Body of pancreas (tissue), 4 donors: ENCODE data around the gene ARHGDIA. TPM values are rescaled to one million over a fixed set of nuclear protein-coding genes. Genes with fewer than 3 reads are reported as not detected.

Experiments used
- ATAC-seq: fragments of 150-250 bp; one replicate; pipeline ENCODE4 v1.9.1; 2016
- DNase-seq, 4 donors: peaks; one replicate each; pipeline ENCODE4 v3.0.0-alpha.2; 2019
- H3K27ac ChIP-seq, 4 donors: fragments of 200-600 bp; sonication (generic); 1 replicate in 3 of 4; 2 replicates in 1 of 4; pipeline versions ENCODE4 v1.5.1 to v1.6.1; 2016 to 2019; ENCODE audit warnings: mild to moderate bottlenecking in 1 of 4, mixed read lengths in 1 of 4, moderate library complexity in 1 of 4
- H3K27me3 ChIP-seq, 2 donors: fragments of 200-600 bp; sonication (generic); one replicate each; pipeline ENCODE4 v1.6.0; 2016; ENCODE audit warnings: mild to moderate bottlenecking in 1 of 2
- H3K36me3 ChIP-seq, 2 donors: fragments of 200-600 bp; sonication (generic); replicated peaks in 1 of 2; 2 replicates each; pipeline ENCODE4 v1.5.1; 2016; ENCODE audit warnings: low read depth in 2 of 2; ENCODE audit not compliant: insufficient read depth in 1 of 2
- H3K4me1 ChIP-seq: fragments of 200-600 bp; sonication (generic); one replicate; pipeline ENCODE4 v1.6.0; 2016
- H3K4me3 ChIP-seq, 2 donors: fragments of 200-600 bp; sonication (generic); 1 replicate in 1 of 2; 2 replicates in 1 of 2; pipeline ENCODE4 v1.5.1; 2016 to 2019
- H3K9me3 ChIP-seq, 3 donors: fragments of 200-600 bp; sonication (generic); 1 replicate in 2 of 3; 2 replicates in 1 of 3; pipeline ENCODE4 v1.5.1; 2016
- CTCF ChIP-seq, 7 experiments: fragments of 450-650 bp in 4 of 7; fragments of 200-600 bp in 3 of 7; sonication (generic) in 3 of 7; IDR thresholded peaks; one replicate each; pipeline ENCODE4 v1.5.1; 2016 to 2019; ENCODE audit warnings: antibody characterized with exemption in 7 of 7
- POLR2A ChIP-seq, 3 donors: fragments of 450-650 bp; IDR thresholded peaks; one replicate each; pipeline ENCODE4 v1.6.1; 2016; ENCODE audit warnings: antibody characterized with exemption in 3 of 3, mild to moderate bottlenecking in 2 of 3
- WGBS, 2 donors: methylation state at CpG; one replicate each; pipeline ENCODE4 v1.1.5; 2017; 5-methylcytosine and 5-hydroxymethylcytosine counted together
- intact Hi-C: fragments of 100-400 bp; cut with DNase I; formaldehyde crosslinking; loops from one replicate; pipeline ENCODE4 v1.15.1; 2023
- total RNA-seq, 2 donors: library from RNA; depleted of rRNA; stranded (reverse); fragments of >200 nt; gene quantifications; one replicate each; pipeline ENCODE4 v1.1.0, GENCODE V29; 2016

ARHGDIA gene
- total RNA-seq, 2 donors from 2014 or later = 109 to 141 TPM

GRCh38 chr17:81868674-81869220 is 2.4 kb downstream of the ARHGDIA start:
- Histone ChIP-seq H3K27me3 (no peaks in the 10 kb centered on the region), H3K36me3 (no peaks in the 10 kb centered on the region), H3K4me3 (no peak overlapping the region), H3K9me3 (no peaks in the 10 kb centered on the region), H3K4me1 (peaks cover 77% of the 10 kb centered on the region), H3K27ac (peak overlapping the region; percentile 95 to 99 (median 98))
- DNase-seq (peak; percentile 51 to 69 (median 61)), ATAC-seq (no peak)
- WGBS, 2 donors = 68 to 89% methylated on average over 14 to 30 of the region's 30 CpGs
- TF ChIP-seq CTCF (IDR thresholded peaks at IDR 0.05) = no peak
- TF ChIP-seq POLR2A (IDR thresholded peaks at IDR 0.05) = no peak
- intact Hi-C loops = no loop called here

DNA sequence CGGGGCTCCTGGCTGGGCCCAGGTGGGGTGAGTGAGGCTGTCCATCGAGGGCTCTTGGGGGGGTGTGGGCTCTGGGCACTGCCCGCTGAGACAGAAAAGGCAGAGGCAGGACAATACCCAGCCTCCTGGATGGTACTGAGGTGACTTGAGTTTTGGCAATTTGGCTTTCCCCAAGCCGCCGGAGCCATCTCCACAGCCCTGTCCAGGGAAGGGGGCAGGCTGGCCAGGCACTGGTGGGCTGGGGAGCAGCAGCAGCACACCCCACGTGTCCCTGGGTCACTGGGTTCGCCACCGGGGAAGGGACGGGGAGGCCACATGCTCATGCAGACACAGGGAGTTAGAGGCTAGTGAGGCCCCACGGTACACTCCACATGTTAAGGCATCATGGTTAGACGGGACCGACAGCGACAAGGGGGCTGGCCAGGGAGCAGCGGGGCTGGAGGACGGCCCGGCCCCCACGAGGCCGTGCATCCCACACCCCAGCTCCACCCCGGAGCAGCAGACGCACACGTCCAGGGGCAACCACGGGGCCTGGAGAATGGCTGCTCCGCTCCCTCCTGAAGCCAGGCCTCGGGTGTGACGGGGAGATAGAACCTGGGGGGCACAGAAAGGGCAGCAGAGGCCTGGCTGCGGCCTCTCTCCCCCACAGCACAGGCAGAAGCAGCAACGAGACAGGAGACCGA is 3.0 kb downstream of the ARHGDIA start:
- Histone ChIP-seq H3K27ac (peak overlapping the region; percentile 95 to 99 (median 98)), H3K4me1 (peaks cover 83% of the 10 kb centered on the region), H3K27me3 (no peaks in the 10 kb centered on the region), H3K4me3 (no peak overlapping the region), H3K9me3 (no peaks in the 10 kb centered on the region), H3K36me3 (no peaks in the 10 kb centered on the region)
- peak in 1 of 3 donors; percentile 44 for TF ChIP-seq POLR2A (IDR thresholded peaks at IDR 0.05)
- TF ChIP-seq CTCF (IDR thresholded peaks at IDR 0.05) = no peak
- ATAC-seq (no peak), DNase-seq (peak in 1 of 4 donors; percentile 41)
- WGBS, 2 donors = 55 to 70% methylated on average over 6 to 28 of the region's 28 CpGs
- intact Hi-C loops = no loop called here

DNA sequence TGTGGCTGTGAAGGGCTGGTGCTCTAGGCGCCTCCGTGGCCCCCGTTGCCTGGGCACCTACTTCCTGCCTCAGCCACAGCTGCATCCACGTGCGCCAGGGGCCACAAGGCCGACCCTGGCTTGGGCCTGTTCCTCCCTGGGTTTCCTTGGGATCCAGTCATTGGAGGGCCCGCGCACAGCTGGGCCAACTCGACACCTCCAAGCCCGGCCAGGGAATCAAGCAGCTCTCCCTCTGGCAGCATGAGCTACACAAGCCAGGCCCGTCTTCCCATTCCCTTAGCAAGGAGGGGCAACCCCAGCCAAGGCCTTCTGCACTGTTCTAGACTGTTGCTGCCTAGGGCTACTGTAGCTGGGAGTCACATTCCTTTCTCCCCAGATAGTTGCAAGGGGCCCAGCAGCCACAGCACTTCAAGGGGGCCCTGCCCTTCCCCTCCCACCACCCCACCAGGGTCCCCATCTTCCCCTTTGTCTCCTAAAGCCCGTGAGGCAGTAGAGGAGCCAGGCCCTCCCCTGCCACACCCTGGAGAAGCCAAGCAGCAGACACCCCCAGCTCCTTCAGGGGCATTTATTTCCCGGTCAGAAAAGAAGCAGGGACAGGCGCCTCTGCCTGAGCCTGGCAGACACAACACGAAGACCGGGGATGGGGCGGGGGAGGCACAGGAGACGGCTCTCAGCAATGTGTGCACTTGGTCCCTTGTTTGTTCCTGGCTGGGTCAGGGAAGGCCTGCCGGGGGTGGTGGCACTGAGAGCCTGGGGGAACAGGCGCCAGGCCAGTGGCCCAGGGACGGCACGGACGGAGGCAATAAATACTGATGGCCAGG is 3.8 kb downstream of the ARHGDIA start:
- no peak overlapping the region for H3K4me3 ChIP-seq
- H3K27me3 ChIP-seq = no peaks in the 10 kb centered on the region
- no peaks in the 10 kb centered on the region for H3K9me3 ChIP-seq
- ATAC-seq (no peak), DNase-seq (peak; percentile 57 to 76 (median 65))
- H3K4me1 ChIP-seq = peaks cover 79% of the 10 kb centered on the region
- TF ChIP-seq CTCF (IDR thresholded peaks at IDR 0.05) (no peak), POLR2A (IDR thresholded peaks at IDR 0.05) (peak in 1 of 3 donors; percentile 46)
- intact Hi-C loops = no loop called here
- no peaks in the 10 kb centered on the region for H3K36me3 ChIP-seq
- 32 to 33% methylated on average over 20 to 22 of the region's 23 CpGs for WGBS, 2 donors
- H3K27ac ChIP-seq = peak overlapping the region; percentile 95 to 99 (median 98)

DNA sequence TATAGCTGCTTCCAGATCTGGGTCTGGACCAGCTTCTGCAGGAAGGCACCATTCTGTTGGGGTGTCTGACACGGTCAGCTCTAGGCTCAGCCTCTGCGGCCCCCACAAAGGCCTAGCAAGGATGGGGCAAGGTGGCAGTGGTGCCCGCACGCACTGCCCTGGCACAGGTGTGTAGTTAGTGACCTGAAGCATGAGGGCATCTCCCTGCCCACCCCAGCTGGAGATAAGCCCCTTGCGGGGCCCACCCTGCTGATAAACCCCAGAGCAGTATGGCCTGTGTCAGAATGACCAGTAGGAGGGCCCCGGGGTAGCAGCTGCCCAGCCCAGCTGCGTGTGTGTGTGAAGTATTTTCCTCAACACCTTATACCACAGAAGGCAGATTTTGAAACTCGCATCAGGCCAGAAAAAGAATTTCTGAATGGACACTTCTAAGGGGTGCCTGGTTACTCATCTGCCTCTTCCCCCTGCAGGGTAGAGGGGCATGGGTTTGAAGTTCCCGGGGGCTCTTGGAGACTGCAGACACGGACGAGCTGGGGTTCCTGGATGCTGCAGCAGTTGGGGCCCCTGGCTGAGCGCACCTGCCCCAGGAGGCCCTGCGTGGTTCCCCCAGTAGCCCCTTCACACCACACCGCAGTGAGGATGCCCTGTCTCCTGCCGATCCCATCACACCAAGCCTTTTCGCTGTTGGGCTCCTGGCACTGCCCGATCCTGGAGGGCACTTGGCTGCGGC is 4.5 kb downstream of the ARHGDIA start:
- Histone ChIP-seq H3K4me1 (peaks cover 82% of the 10 kb centered on the region), H3K27me3 (no peaks in the 10 kb centered on the region), H3K9me3 (no peaks in the 10 kb centered on the region), H3K27ac (peak overlapping the region; percentile 95 to 99 (median 98)), H3K4me3 (no peak overlapping the region), H3K36me3 (no peaks in the 10 kb centered on the region)
- intact Hi-C loops = no loop called here
- 60 to 64% methylated on average over 13 to 18 of the region's 18 CpGs for WGBS, 2 donors
- no peak for TF ChIP-seq POLR2A (IDR thresholded peaks at IDR 0.05)
- no peak for TF ChIP-seq CTCF (IDR thresholded peaks at IDR 0.05)
- ATAC-seq (no peak), DNase-seq (no peak)
